Measurements from ENCODE around the gene FAR2.

FAR2 gene

GRCh38 chr12:29314416-29314815 is 165.3 kb downstream of the FAR2 start:
- no peaks in the 10 kb centered on the region for H3K36me3 ChIP-seq (ENCODE audit: control insufficient read depth, insufficient read depth, low read length)
- no peak overlapping the region for H3K27ac ChIP-seq (ENCODE audit: insufficient read depth, low read length, poor library complexity, severe bottlenecking)
- no peak for DNase-seq
- no peaks in the 10 kb centered on the region for H3K27me3 ChIP-seq (replicated peaks; ENCODE audit: control insufficient read depth, insufficient read depth, low read length, poor library complexity, severe bottlenecking)
- H3K9me3 ChIP-seq (ENCODE audit: control insufficient read depth, low read length): no peaks in the 10 kb centered on the region
- H3K4me1 ChIP-seq (ENCODE audit: control insufficient read depth, insufficient read depth, low read length, poor library complexity, severe bottlenecking): no peaks in the 10 kb centered on the region
- H3K4me3 ChIP-seq (ENCODE audit: insufficient read depth, low read depth, low read length, poor library complexity, severe bottlenecking): no peak overlapping the region

DNA sequence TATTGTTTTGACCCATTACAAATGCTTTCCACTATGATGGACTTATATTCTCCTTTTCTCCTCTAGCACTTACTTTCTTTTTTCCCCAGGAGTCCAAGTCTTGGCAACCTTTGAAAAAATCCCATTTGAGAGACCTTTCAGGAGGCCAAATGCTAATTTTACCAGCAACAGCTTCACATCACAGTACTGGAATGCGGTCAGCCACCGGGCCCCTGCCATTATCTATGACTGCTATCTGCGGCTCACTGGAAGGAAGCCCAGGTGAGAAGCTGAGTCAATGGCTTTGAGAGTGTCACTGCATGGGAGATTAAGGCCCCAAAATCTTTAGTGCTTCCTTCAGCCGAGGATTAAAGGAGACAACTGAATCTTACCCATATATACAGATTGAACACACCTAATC is 167.7 kb downstream of the FAR2 start:
- no peak overlapping the region for H3K27ac ChIP-seq (ENCODE audit: insufficient read depth, low read length, poor library complexity, severe bottlenecking)
- DNase-seq: no peak
- H3K4me1 ChIP-seq (ENCODE audit: control insufficient read depth, insufficient read depth, low read length, poor library complexity, severe bottlenecking): no peaks in the 10 kb centered on the region
- H3K27me3 ChIP-seq (replicated peaks; ENCODE audit: control insufficient read depth, insufficient read depth, low read length, poor library complexity, severe bottlenecking): no peaks in the 10 kb centered on the region
- H3K9me3 ChIP-seq (ENCODE audit: control insufficient read depth, low read length): no peaks in the 10 kb centered on the region
- peaks cover 2% of the 10 kb centered on the region for H3K36me3 ChIP-seq (ENCODE audit: control insufficient read depth, insufficient read depth, low read length)
- no peak overlapping the region for H3K4me3 ChIP-seq (ENCODE audit: insufficient read depth, low read depth, low read length, poor library complexity, severe bottlenecking)

DNA sequence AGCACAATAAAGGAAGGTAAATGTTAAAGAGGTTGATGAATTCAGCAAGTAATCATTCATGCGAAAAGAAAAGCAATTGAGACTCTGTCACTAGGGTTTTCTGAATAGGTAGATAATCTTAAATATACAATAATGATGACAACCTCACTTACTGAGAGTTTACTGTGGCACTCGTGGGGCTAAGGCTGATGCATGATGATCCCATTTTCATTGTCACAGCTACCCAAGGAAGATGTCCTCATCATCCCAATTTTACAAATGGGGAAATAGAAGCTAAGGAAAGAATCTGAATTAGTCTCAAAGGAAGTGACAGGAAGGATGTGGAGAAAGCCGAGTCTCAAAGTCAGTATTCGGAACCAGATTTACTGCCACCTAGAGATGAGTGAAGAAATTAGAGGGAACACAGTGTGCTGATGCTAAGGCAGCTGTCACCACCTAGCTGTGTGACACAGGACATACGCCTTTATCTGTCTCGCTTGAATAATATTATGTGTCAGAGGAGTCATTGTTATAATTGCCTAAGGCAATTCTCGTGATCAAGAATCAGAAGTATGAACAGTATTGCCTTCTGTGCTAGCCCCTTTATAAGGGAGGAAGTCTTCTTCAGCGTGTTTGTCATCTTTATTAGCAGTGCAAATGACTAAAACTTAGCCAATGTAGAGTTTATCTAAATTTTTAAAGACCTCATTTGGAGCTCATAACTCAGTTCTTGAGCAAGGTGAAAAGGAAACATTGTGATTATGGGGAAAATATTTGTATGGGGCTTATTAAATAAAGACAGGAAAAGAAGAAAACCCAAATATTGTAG is 168.7 kb downstream of the FAR2 start:
- H3K27me3 ChIP-seq (replicated peaks; ENCODE audit: control insufficient read depth, insufficient read depth, low read length, poor library complexity, severe bottlenecking): no peaks in the 10 kb centered on the region
- DNase-seq: peak; percentile 5 to 29 (median 7)
- H3K4me3 ChIP-seq (ENCODE audit: insufficient read depth, low read depth, low read length, poor library complexity, severe bottlenecking): no peak overlapping the region
- H3K27ac ChIP-seq (ENCODE audit: insufficient read depth, low read length, poor library complexity, severe bottlenecking): no peak overlapping the region
- no peaks in the 10 kb centered on the region for H3K9me3 ChIP-seq (ENCODE audit: control insufficient read depth, low read length)
- no peaks in the 10 kb centered on the region for H3K4me1 ChIP-seq (ENCODE audit: control insufficient read depth, insufficient read depth, low read length, poor library complexity, severe bottlenecking)
- peaks cover 5% of the 10 kb centered on the region for H3K36me3 ChIP-seq (ENCODE audit: control insufficient read depth, insufficient read depth, low read length)

DNA sequence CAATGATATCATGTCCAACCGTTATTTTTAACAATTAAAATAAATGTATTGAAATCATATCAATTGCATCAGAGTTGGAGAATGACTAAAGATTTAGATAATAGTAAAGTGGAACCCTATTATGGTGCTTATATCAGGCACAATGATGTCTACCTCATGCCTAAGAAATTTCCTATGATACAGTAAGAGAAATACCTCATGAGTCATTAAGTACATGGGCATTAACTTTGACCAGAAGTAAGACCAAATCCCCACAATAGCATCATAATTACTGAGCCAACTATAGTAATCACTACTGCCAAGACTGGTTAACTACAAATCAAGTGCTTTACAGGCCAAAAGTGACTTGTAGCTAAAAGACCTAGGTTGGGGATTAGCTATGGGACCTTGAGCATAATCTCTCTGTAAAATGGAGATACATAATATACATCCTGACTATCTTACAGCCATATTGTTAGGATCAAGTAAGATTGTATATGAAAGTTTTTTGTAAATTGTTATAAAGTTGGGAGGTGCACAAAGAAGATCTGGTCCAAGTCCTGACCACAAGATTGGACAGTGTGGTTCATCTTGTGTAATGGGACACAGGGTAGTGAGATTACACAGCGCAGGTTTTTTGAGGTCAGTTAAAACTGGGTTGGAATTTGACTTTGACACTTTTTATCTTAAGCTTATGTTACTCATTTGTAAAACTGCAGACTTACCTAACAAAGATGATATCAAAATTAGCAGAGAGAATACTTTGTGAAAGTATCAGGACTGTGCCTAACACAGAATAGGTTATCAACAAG is 171.4 kb downstream of the FAR2 start:
- Histone ChIP-seq H3K4me3 (ENCODE audit: insufficient read depth, low read depth, low read length, poor library complexity, severe bottlenecking) (no peak overlapping the region), H3K9me3 (ENCODE audit: control insufficient read depth, low read length) (no peaks in the 10 kb centered on the region), H3K4me1 (ENCODE audit: control insufficient read depth, insufficient read depth, low read length, poor library complexity, severe bottlenecking) (no peaks in the 10 kb centered on the region), H3K36me3 (ENCODE audit: control insufficient read depth, insufficient read depth, low read length) (peaks cover 5% of the 10 kb centered on the region), H3K27ac (ENCODE audit: insufficient read depth, low read length, poor library complexity, severe bottlenecking) (no peak overlapping the region), H3K27me3 (replicated peaks; ENCODE audit: control insufficient read depth, insufficient read depth, low read length, poor library complexity, severe bottlenecking) (no peaks in the 10 kb centered on the region)
- DNase-seq: no peak

DNA sequence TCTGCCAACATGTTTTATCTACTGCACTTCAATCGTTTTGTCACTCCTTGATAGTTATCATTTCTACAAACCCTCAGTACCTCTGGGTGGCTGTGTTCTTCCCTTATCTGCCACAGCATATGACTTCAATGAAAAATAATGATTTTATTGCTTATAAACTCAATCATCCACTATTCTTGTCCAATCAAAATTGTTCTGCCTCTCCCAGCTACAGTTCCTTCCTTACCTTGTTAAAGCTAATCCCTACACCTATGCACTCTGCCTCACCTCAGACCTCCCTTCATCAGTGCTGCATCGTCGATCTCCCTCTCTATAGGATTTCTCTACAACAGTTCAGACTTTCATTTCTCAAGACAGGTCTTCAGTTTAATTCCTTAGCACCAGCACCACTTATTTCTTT is 173.1 kb downstream of the FAR2 start:
- DNase-seq: no peak
- H3K9me3 ChIP-seq (ENCODE audit: control insufficient read depth, low read length): no peaks in the 10 kb centered on the region
- H3K27ac ChIP-seq (ENCODE audit: insufficient read depth, low read length, poor library complexity, severe bottlenecking): no peak overlapping the region
- peaks cover 5% of the 10 kb centered on the region for H3K36me3 ChIP-seq (ENCODE audit: control insufficient read depth, insufficient read depth, low read length)
- no peak overlapping the region for H3K4me3 ChIP-seq (ENCODE audit: insufficient read depth, low read depth, low read length, poor library complexity, severe bottlenecking)
- H3K27me3 ChIP-seq (replicated peaks; ENCODE audit: control insufficient read depth, insufficient read depth, low read length, poor library complexity, severe bottlenecking): no peaks in the 10 kb centered on the region
- no peaks in the 10 kb centered on the region for H3K4me1 ChIP-seq (ENCODE audit: control insufficient read depth, insufficient read depth, low read length, poor library complexity, severe bottlenecking)

DNA sequence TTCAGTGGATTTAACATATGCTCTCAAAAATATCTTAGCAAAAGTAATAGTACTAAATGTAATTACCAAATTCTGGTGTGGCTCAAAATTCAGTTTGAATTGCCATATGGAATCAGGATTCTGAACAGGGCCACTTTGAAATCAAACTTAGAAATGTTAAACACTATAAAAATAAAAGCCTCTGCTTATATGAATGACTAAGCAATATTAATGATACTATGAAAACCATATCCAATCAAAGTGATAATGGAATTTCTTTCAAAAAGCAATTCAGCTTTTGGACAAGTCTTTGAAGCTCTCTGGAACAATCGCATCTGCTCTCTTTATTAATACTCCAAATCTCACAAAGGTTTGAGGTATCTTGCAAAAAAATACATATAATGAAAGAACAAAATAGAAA is 180.3 kb downstream of the FAR2 start:
- no peak for DNase-seq
- Histone ChIP-seq H3K36me3 (ENCODE audit: control insufficient read depth, insufficient read depth, low read length) (no peaks in the 10 kb centered on the region), H3K27ac (ENCODE audit: insufficient read depth, low read length, poor library complexity, severe bottlenecking) (no peak overlapping the region), H3K4me1 (ENCODE audit: control insufficient read depth, insufficient read depth, low read length, poor library complexity, severe bottlenecking) (no peaks in the 10 kb centered on the region), H3K9me3 (ENCODE audit: control insufficient read depth, low read length) (no peaks in the 10 kb centered on the region), H3K4me3 (ENCODE audit: insufficient read depth, low read depth, low read length, poor library complexity, severe bottlenecking) (no peak overlapping the region), H3K27me3 (replicated peaks; ENCODE audit: control insufficient read depth, insufficient read depth, low read length, poor library complexity, severe bottlenecking) (no peaks in the 10 kb centered on the region)

GRCh38 chr12:29333178-29333577 is 184.1 kb downstream of the FAR2 start:
- H3K27me3 ChIP-seq (replicated peaks; ENCODE audit: control insufficient read depth, insufficient read depth, low read length, poor library complexity, severe bottlenecking): no peaks in the 10 kb centered on the region
- H3K4me3 ChIP-seq (ENCODE audit: insufficient read depth, low read depth, low read length, poor library complexity, severe bottlenecking): no peak overlapping the region
- no peak overlapping the region for H3K27ac ChIP-seq (ENCODE audit: insufficient read depth, low read length, poor library complexity, severe bottlenecking)
- no peak for DNase-seq
- no peaks in the 10 kb centered on the region for H3K4me1 ChIP-seq (ENCODE audit: control insufficient read depth, insufficient read depth, low read length, poor library complexity, severe bottlenecking)
- no peaks in the 10 kb centered on the region for H3K36me3 ChIP-seq (ENCODE audit: control insufficient read depth, insufficient read depth, low read length)
- no peaks in the 10 kb centered on the region for H3K9me3 ChIP-seq (ENCODE audit: control insufficient read depth, low read length)

GRCh38 chr12:29334937-29335336 is 185.9 kb downstream of the FAR2 start:
- no peak overlapping the region for H3K4me3 ChIP-seq (ENCODE audit: insufficient read depth, low read depth, low read length, poor library complexity, severe bottlenecking)
- no peak for DNase-seq
- no peaks in the 10 kb centered on the region for H3K36me3 ChIP-seq (ENCODE audit: control insufficient read depth, insufficient read depth, low read length)
- no peaks in the 10 kb centered on the region for H3K9me3 ChIP-seq (ENCODE audit: control insufficient read depth, low read length)
- no peak overlapping the region for H3K27ac ChIP-seq (ENCODE audit: insufficient read depth, low read length, poor library complexity, severe bottlenecking)
- no peaks in the 10 kb centered on the region for H3K27me3 ChIP-seq (replicated peaks; ENCODE audit: control insufficient read depth, insufficient read depth, low read length, poor library complexity, severe bottlenecking)
- H3K4me1 ChIP-seq (ENCODE audit: control insufficient read depth, insufficient read depth, low read length, poor library complexity, severe bottlenecking): no peaks in the 10 kb centered on the region

GRCh38 chr12:29337325-29337724 is 188.2 kb downstream of the FAR2 start:
- DNase-seq: no peak

More at GRCh38 chr12:29337325-29337724, 188.2 kb downstream of the FAR2 start:
- Histone ChIP-seq H3K27me3 (replicated peaks; ENCODE audit: control insufficient read depth, insufficient read depth, low read length, poor library complexity, severe bottlenecking) (no peaks in the 10 kb centered on the region), H3K27ac (ENCODE audit: insufficient read depth, low read length, poor library complexity, severe bottlenecking) (no peak overlapping the region), H3K36me3 (ENCODE audit: control insufficient read depth, insufficient read depth, low read length) (peaks cover 18% of the 10 kb centered on the region), H3K4me1 (ENCODE audit: control insufficient read depth, insufficient read depth, low read length, poor library complexity, severe bottlenecking) (no peaks in the 10 kb centered on the region), H3K9me3 (ENCODE audit: control insufficient read depth, low read length) (no peaks in the 10 kb centered on the region), H3K4me3 (ENCODE audit: insufficient read depth, low read depth, low read length, poor library complexity, severe bottlenecking) (no peak overlapping the region)
